SIG-M5 treated with dmso at 0.1 percent for 504 hours (cell line): Measurements from ENCODE around the gene COL6A5.
"Not testable (repeated sequence)": the region's sequence is repeated elsewhere in the genome, so short reads cannot be mapped to it uniquely, and the experiment has no call there.

ENCODE experiments used
- DNase-seq: peaks from one replicate; lab custom pipeline; 2025; ENCODE audit not compliant: unreplicated experiment; lab: John Stamatoyannopoulos, UW

COL6A5 gene

DNA sequence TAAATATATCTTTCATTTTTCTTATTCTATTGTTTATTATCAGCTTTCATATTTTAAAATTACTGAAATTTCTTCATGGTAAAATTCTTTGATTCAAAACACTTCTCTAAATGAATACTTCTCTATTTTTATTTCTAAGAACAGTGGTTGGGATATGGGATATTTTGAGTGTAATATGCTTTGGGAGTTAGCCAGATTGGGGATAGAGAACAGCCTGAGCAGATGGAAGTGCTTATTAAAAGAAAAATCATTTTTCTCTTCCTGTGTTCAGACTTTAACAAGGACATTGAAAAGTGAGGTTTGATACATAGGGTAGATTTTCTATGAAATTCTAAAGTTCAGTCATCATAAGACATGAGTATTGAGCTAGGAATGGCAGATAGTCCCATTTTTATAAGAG lies 84.8 kb downstream of the COL6A5 start:
- DNase-seq: no peak

DNA sequence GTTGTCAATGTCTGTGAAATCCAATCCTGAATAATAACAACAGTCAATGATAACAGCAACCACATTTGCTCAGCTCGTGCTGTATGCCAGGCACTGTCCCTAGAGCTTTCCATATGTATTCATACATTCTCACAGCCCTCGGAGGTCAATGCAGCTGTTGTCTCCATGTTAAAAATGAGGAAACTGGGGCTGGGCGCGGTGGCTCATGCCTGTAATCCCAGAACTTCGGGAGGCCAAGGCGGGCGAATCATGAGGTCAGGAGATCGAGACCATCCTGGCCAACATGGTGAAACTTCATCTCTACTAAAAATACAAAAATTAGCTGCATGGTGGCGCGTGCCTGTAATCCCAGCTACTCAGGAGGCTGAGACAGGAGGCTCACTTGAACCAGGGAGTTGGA lies 86.6 kb downstream of the COL6A5 start:
- not testable (repeated sequence) for DNase-seq

DNA sequence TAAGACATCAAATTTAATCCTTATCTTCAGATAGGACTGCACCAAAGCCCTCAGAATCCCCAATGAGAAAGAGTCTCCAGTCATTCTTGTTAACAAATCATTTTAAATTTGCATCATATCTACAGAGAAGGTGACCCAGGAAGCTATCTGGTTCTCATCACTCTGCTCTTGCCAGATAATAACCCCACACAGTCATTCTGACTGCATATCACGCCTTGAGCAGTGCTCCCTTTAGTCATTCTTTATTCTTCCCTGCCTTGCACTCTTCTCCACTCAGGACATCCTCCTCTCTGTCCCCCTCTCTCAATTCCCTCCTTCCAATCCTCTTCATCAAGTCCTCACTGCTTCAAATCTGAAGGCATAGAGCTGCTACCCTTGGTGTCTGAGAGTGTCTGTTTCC lies 87.8 kb downstream of the COL6A5 start:
- no peak for DNase-seq

DNA sequence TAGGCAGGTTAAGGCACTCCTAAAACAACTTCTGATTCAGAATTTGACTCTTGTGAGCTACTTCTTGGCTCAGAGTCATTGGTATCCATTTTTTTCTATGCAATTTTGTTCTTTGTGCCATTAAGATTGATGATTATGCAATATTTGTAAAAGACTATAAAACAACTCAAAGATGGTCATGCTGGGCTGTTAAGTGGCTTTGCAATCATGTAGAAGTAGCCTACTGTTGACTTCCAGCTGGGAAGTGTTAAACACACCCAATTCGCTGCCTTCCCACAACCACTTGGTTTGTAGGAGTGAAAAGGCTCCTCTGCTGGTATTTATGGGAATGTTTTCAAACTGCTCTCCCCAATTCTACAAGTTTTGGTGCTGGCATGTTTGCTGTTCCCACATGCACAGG lies 96.8 kb downstream of the COL6A5 start:
- DNase-seq: no peak

DNA sequence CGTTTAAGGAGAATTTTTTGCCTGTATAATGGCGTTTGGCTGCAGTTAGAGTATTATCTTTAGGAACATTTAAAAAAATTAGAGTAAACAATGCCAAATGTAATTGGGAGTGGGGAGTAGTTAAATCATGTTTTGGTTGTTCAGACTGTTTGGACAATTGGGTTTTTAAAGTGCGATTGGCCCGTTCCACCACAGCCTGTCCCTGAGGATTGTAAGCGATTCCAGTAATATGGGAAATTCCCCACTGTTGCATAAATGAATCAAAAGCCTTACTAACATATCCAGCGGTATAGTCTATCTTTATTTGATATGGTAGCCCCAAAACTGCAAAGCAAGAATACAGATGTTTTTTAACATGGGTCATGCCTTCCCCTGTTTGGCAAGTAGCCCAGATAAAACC lies 101.4 kb downstream of the COL6A5 start:
- DNase-seq: not testable (repeated sequence)

DNA sequence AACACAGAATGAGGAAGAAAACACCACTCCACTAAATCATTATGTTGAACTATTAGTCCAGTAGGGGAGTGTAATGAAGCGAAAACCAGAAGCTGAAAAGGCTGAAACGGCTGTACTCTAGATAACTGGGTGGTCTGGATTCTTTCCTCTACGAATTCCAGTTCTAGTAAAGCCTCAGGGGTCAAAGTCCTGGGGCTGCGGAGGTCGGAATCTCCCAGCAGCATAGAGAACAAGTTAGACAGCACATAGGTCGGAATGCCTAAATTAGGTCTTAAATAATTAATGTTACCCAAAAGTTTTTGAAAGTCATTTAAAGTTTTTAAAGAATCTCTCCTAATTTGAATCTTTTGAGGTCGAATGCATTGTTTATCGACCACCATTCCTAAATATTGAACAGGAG lies 102.7 kb downstream of the COL6A5 start:
- DNase-seq: not testable (repeated sequence)

DNA sequence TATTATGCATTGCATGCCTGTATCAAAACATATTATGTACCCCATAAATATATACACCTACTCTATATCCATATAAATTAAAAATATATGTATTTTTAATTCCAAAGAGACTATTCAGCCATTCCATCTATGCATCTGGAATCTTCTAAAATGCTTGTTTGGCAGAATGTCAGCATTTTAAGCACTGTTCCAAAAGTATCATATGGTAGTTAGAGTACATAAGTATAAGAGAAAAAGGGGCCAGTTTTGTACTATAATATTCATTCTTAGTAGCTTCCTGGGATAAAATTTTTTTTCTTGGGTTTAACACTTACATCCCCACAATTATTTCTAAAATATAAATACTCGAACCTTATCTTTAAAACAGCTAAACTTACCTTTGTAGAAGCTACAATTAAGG lies 111.1 kb downstream of the COL6A5 start:
- no peak for DNase-seq

DNA sequence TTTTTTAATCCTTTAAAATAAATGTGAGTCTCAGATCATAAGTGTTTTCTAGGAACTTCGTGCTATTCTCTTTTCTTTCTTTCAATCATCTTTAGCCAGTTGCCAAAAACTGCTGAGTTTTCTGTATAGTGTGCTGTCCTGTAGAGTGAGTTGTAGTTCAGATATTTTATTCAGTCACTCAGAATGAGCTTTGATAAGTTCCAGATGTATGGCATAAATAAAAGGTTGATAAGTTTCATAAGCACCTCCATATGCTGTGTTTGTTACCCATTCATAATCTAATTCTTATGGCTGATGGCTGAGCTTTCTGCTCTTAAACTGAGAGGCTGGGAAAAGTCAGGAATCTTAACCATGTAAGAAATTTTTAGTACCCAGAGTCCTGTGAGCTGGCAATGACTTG lies 112.2 kb downstream of the COL6A5 start:
- no peak for DNase-seq

DNA sequence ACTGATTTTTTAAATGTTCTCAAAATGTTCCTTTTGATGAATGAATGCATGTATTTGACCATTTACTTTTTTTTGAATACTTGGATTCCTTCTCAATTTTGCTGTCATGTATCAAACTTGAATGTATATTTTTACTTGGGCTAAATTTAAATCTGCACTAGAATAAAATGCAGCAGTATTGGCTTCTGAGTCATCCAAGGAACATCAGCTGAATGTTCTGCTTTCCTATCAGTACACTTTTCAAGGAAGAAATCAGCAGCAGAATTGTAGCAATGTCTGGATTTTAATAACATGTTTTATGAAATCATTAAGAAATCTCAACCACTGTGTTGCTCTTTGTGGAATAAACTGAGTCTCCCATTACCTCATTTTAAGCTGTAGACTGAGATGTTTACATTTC lies 114.5 kb downstream of the COL6A5 start:
- no peak for DNase-seq

DNA sequence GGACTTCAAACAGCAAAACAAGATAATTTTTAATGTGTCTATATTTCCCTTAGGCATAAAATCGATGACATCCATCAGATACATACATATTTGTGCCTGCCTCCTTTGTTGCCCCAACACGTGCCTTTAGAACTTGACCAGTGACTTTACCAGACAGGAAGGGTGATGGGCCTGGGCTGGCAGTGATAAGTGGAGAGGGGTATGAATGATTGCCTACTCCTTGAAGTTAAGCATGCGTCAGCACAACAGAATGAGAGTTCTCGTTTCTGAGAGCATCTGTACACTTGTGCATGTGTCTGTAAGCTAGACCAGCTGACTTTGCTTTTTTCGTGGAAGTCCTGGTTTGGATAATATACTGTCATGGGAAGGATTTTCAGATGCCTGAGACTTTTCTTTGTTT lies 116.6 kb downstream of the COL6A5 start:
- DNase-seq: no peak

DNA sequence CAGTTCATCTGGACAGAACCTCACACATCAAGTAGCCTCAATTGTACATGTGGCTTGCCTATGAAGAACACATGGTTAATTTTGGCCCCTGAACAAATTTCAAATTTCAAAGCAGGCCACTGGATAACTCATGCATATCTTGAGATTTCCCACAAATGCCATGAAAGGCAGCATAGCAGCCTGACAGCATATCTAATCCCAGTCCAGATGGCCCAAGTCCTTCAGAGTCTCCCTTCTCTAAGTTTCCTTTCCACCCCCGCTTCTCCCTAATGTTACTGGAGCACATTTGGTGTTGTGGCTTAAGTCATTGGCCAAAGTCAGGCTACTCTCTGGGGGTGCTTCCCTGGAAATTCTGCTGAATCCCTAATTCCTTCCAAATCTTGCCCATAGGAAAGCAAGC lies 117.7 kb downstream of the COL6A5 start:
- DNase-seq: no peak

DNA sequence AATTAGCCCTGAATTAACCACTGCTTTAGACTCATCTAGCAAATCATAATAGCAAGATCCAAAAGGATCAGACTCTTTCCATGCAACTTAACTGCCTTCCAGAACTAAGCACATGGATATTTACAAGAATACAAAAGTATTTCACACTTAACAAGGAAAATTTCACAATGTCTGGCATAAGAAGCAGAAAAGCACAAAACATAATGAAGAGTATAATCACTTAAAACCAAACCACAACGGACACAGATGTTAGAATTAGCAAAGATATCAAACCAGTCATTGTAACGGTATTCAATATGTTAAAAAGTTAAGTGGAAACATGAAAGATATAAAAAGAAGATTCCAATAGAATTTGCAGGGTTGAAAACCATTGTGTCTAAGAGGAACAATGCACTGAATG lies 120.0 kb downstream of the COL6A5 start:
- DNase-seq: no peak

DNA sequence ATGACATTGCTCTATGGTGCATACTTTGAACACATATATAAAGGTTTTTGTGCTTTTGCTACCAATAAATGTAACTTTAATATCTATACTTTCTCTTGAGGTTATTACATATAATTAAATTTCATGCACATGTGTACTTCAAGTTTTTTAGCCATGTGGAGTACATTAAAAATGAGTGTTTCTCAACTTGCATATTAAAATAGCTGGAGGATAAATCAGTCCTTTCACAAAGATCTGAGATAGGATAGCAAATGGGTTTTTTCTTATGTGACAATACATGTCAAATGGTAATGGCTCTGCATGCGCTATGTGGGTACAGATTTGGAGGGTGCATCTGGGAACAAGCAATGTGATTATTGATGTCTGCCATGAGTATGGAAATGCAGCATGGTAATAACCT lies 122.8 kb downstream of the COL6A5 start:
- DNase-seq: no peak

DNA sequence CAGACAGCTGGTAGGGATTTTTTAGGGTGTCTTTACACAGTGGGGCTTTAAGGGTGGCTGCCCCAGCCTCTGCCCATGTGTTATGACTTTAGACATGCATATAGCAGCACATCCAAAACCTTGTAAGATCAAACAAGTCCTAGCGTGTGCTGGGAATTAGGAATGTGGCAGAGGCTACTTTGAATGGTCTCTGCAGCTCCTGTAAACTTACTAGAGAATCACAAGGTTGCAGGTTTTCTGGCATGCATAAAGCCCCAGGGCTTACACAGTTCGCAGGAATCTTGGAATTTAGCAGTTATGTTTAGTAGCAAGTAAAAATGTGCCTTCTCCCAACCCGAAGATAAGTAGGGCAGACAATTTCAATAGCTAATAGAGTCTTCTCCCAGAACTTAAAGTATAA lies 124.7 kb downstream of the COL6A5 start:
- DNase-seq: no peak

DNA sequence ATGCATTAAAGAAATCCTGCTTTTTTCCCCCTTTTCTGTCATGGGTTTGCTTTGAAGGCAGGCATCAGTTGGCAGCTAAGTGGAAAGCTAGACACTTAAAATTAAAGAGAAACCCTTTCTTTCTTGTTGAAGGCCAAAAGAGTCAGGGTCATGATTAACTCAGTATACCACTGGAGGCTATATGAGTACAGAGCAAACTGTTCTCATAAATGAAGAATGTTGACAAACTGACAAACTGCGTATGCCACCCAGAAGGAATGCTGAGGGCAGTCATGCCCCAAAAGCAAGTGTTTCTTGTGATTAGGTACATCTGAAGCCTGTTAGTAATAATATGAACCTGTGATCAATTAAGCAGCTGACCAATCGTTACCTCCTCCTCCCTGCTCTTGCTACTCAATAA lies 127.9 kb downstream of the COL6A5 start:
- DNase-seq: no peak

DNA sequence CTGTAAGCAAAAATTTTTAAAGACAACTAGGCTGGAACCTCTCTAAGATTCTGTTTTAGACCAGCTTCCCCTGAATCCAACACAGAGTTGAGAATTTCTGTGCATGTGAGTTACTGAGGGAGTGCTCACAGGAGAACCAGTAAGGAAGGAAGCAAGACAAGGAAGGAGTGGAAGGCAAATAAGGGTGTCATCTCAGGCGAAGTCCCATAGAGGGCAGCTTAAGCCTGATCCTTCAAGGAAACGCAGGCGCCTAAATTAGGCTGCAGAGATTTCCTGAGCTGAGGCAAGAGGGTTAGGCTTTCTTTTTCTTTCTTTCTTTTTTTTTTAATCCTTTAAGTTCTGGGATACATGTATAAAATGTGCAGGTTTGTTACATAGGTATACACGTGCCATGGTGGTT lies 135.3 kb downstream of the COL6A5 start:
- DNase-seq: peak; percentile 35

DNA sequence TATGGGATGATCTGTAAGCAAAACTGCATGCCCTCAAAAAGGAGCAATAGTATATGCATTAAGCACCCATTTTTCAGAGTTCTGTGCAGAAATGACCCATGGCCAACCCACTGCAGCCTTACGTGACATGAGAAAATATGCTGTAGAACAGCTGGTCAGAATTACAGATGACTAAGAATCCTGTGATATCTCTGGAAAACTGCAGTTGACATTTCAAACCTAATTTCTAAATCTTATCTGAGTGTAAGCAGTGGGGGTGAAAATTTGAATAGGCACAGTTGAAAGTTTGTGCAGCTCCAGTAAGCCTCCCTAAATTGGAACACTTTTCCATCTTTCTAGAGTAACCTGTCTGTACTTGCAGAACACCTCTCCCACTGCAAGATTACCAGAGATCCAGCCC lies 142.8 kb downstream of the COL6A5 start:
- DNase-seq: no peak

DNA sequence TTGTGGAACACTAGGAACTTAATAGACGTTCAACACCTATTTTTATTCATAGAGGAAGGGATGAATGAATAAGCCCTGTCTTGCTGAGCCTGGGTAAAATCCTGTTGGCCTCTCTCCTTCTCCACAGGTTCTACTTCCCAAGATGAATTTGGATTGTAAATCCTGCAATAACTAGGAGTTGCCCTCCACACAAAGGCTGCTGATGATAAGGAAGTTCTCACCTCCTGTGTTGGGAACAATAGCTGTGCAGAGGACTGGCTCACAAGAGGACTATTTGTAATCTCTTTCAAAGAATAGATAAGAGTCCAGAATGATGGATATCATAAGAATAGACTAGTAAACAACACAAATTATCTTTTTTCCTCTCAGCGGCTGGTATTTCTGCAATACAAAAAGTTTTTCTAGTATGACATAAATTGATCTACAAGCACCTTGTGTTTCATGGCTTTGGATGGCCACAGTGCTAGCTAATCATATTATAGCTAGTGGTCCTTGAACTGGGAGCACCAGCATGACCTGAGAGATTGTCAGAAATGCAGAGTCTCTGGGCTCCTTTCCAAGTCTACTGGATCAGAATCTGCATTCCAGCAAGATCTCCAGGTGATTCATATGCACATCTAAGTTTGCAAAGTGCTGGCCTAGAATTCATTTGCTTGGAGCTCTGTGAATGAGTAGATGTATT lies 143.4 kb downstream of the COL6A5 start:
- no peak for DNase-seq

DNA sequence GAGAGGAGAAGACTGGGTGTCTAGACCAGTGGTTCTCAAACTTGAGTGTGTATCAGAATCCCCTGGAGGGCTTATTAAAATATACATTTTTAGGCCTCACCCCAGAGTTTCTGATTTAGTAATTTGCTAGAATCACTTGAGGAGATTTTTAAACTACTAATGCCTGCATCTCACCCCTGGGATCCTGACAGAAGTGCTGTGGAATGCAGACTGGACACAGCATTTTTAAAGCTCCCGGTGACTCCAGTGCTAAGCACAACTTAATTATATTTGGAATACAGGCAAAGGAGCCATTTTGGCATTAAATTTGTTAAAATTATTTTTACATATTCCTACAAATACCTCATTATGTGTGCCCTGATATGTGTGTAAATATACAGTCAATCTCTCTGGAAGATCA lies 144.8 kb downstream of the COL6A5 start:
- DNase-seq: no peak

DNA sequence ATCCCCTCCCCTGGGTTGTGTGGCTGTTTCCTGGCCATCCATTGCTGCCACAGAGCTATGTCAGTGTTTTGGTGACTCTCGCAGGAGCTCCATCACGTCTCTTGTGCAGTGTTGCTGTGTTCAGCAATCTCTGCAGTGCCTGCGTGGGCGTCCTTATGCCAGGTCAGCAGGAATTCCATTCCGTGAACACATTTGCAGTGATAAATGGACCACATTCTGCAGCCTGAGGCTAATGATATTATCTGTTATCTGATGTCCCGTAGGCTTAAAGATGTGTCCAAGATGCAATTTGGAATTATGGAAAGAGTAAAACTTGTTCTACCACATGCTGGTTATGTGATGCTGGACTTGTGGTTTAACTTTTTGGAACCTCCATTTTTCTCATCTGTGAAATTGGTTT lies 146.0 kb downstream of the COL6A5 start:
- no peak for DNase-seq

DNA sequence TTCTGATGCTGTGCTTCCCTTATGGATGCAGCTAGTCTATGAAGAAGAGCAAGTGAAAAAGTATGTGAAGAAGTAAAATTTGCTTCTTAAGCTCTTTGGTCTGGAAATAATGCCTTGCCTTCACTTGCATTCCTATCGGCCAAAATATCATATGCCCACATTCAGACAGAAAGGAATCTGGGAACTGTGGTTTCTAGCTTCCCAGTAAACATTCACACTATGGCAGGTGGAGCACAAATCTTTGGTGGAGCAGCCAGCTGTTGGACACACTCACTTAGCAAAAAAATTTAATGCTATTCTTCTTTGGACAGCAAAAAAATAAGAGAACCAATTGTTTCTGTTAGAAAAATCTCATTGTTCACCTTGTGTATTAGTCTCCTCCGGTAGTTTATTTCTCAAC lies 159.2 kb downstream of the COL6A5 start:
- no peak for DNase-seq

DNA sequence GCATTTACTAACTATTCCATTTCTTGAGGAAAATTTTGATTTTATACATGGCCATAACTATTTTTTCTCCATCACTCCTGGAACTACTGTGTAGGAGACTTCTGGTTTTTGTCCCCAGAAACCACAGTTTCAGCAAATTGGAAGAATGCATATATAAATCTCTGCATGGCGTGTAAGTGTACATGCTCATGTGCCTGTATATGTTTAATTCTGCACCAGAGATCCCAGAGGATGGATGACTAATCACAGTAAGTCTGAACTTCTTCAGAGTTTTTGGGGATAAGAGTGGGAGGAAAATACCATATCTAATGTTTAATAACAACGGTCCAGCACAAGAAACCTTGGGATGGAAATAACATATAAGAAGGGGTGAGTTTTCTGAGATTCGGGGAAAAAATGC lies 160.6 kb downstream of the COL6A5 start:
- no peak for DNase-seq

DNA sequence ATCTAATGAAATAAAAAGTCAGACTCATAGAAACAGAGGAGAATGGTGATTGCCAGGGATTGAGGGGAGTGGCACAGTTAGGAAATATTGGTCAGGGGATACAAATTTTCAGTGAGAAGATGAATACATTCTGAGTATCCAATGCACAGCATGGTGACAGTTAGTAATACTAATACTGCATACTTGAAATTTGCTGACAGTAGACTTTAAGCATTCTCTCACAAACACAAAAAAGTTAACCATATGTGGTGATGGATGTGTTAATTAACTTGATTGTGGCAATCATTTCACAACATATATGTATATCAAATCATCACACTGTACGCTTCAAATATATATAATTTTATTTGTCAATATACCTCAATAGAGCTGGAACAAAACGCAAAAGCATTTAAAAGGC lies 162.3 kb downstream of the COL6A5 start:
- DNase-seq: no peak

DNA sequence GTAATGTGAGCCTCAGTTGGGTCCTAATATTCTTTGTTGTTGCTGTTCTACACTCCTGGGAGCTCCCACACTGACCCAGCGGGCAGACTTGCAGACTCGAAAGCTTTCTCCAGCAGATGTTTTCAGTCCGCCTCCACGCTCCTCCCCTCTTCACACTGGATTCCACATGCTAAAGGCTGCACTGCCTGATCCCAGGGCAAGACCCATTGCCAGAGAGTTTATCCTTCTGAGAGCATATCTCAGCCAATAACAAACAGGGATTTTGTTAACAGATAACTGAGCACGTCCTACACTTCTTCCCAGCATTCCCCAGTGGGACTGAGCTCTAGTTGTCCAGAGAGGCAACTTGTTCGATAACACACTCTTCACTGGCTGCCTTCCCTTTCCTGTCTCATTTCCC lies 163.5 kb downstream of the COL6A5 start:
- DNase-seq: no peak
